Lung (tissue), 12 donors: ENCODE results near the gene DNLZ. TPM values are rescaled to one million over a fixed set of nuclear protein-coding genes. Genes with fewer than 3 reads are reported as not detected.

ENCODE experiments used
- ATAC-seq: fragments of 200-7000 bp; cut with Tn5 transposase; one replicate; pipeline ENCODE4 v1.9.1; 2020; ENCODE audit warnings: moderate number of reproducible peaks; ENCODE audit not compliant: insufficient read depth, low FRiP score
- DNase-seq, 3 donors: peaks; one replicate each; pipeline ENCODE4 v3.0.0-alpha.2; 2013 to 2017
- H3K27ac ChIP-seq, 2 donors: one replicate each; pipeline ENCODE4 v1.5.1; 2013; ENCODE audit warnings: mild to moderate bottlenecking in 2 of 2, moderate library complexity in 2 of 2, control low read depth in 1 of 2, inconsistent platforms in 1 of 2, low read depth in 1 of 2, low read length in 1 of 2
- H3K27me3 ChIP-seq, 3 donors: one replicate each; pipeline ENCODE4 v1.5.1; 2013; ENCODE audit warnings: low read length in 2 of 3; ENCODE audit not compliant: control insufficient read depth in 3 of 3, insufficient read depth in 3 of 3
- H3K36me3 ChIP-seq, 4 donors: one replicate each; pipeline ENCODE4 v1.5.1; 2013; ENCODE audit warnings: low read length in 4 of 4, mild to moderate bottlenecking in 1 of 4, moderate library complexity in 1 of 4; ENCODE audit not compliant: control insufficient read depth in 4 of 4, insufficient read depth in 4 of 4
- H3K4me1 ChIP-seq, 5 donors: one replicate each; pipeline ENCODE4 v1.5.1; 2013; ENCODE audit warnings: low read length in 5 of 5, mild to moderate bottlenecking in 2 of 5, moderate library complexity in 1 of 5; ENCODE audit not compliant: control insufficient read depth in 5 of 5, insufficient read depth in 5 of 5
- H3K4me3 ChIP-seq: one replicate; pipeline ENCODE4 v1.5.1; 2013; ENCODE audit warnings: mild to moderate bottlenecking, control low read depth, moderate library complexity
- H3K9ac ChIP-seq, 2 donors: one replicate each; pipeline ENCODE4 v1.5.1; 2013; ENCODE audit warnings: low read length in 2 of 2, control low read depth in 1 of 2; ENCODE audit not compliant: insufficient read depth in 1 of 2
- H3K9me3 ChIP-seq, 4 donors: one replicate each; pipeline ENCODE4 v1.5.1; 2013; ENCODE audit warnings: low read length in 3 of 4, mild to moderate bottlenecking in 1 of 4, moderate library complexity in 1 of 4; ENCODE audit not compliant: control insufficient read depth in 4 of 4, insufficient read depth in 3 of 4
- WGBS, 2 donors: extraction: QIAGEN DNeasy Blood & Tissue Kit; methylation state at CpG; one replicate each; pipeline ENCODE4 v1.1.7; 2013; 5-methylcytosine and 5-hydroxymethylcytosine counted together
- polyA plus RNA-seq, 2 donors: library from polyadenylated mRNA; stranded (reverse); fragments of 200-250 nt; gene quantifications; one replicate each; pipeline ENCODE4 v1.2.1, GENCODE V29; 2013
- total RNA-seq, 2 donors: library from RNA; depleted of rRNA in 1 of 2; stranded (reverse); fragments of >200 nt in 1 of 2; gene quantifications; one replicate each; pipeline ENCODE4 v1.2.1, GENCODE V29; 2014 to 2021
- TF ChIP-seq, protein P1 (sequence below): IDR thresholded peaks from 2 replicates; pipeline ENCODE4 v1.5.1; 2012; ENCODE audit warnings: mild to moderate bottlenecking; ENCODE audit errors: control extremely low read depth, extremely low read depth
- donor health status: control.
- donor health status: control.
- donor health status: Bipolar disorder and iron deficiency.
- donor health status: healthy.
- donor health status: DM: yes; HTN: yes; CAD: no.

Gene DNLZ
- total and polyA plus RNA-seq, 4 donors = 7.7 to 34.3 (median 16.8) TPM

GRCh38 chr9:136379891-136380290 is 16.3 kb upstream of the DNLZ start:
- H3K27ac ChIP-seq = no peak overlapping the region
- H3K36me3 ChIP-seq = peaks cover 3 to 63% (median 12%) of the 10 kb centered on the region in 4 donors
- DNase-seq (no peak), ATAC-seq (no peak)
- TF ChIP-seq, protein P1, sequence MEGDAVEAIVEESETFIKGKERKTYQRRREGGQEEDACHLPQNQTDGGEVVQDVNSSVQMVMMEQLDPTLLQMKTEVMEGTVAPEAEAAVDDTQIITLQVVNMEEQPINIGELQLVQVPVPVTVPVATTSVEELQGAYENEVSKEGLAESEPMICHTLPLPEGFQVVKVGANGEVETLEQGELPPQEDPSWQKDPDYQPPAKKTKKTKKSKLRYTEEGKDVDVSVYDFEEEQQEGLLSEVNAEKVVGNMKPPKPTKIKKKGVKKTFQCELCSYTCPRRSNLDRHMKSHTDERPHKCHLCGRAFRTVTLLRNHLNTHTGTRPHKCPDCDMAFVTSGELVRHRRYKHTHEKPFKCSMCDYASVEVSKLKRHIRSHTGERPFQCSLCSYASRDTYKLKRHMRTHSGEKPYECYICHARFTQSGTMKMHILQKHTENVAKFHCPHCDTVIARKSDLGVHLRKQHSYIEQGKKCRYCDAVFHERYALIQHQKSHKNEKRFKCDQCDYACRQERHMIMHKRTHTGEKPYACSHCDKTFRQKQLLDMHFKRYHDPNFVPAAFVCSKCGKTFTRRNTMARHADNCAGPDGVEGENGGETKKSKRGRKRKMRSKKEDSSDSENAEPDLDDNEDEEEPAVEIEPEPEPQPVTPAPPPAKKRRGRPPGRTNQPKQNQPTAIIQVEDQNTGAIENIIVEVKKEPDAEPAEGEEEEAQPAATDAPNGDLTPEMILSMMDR = no peak
- WGBS, 2 donors = 91 to 94% methylated on average over 9 to 11 of the region's 11 CpGs
- peaks cover 0 to 3% (median 0%) of the 10 kb centered on the region in 5 donors for H3K4me1 ChIP-seq
- no peaks in the 10 kb centered on the region for H3K9me3 ChIP-seq
- no peak overlapping the region for H3K9ac ChIP-seq
- no peak overlapping the region for H3K4me3 ChIP-seq
- H3K27me3 ChIP-seq = no peaks in the 10 kb centered on the region

DNA sequence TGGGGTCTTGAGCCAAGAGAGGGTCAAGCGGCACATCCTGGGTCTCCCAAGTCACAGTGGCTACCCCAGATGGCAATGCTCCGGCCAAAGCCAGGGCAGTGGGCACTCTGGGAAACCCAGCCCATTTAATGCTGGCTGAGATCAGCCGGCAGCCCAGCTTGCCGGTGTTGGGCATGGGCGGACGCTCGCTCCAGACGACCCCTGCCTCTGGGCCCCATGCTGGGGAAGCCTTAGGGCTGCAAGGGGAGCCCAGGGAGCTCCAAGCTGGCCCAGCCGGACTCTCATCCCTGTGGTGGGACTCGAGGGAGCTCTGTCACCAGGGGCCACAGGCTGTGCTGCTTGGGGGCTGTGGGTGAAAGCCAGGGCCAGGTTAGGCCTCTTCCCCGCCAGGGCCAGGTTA is 15.9 kb upstream of the DNLZ start:
- ATAC-seq = no peak
- Histone ChIP-seq H3K36me3 (peaks cover 3 to 62% (median 9%) of the 10 kb centered on the region in 4 donors), H3K27ac (no peak overlapping the region), H3K4me1 (peaks cover 0 to 3% (median 0%) of the 10 kb centered on the region in 5 donors), H3K27me3 (no peaks in the 10 kb centered on the region), H3K9me3 (no peaks in the 10 kb centered on the region), H3K4me3 (no peak overlapping the region), H3K9ac (no peak overlapping the region)
- TF ChIP-seq, protein P1 = no peak
- no peak for DNase-seq
- 95 to 98% methylated on average over 10 to 11 of the region's 11 CpGs for WGBS, 2 donors

DNA sequence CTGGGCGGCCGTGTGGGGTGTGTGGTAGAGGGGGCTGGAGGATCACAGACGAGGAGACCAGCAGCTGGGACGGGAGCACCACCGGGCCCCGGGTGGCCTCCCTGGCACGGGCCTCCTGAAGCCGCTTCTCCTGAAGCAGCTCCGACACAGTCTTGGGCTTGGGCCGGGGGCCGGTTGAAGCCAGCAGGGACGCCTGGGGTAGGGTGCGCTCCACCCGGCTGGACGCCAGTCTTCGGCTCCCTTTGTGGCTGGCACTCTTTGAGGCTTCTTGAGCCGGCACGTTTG is 15.4 kb upstream of the DNLZ start:
- H3K27me3 ChIP-seq = no peaks in the 10 kb centered on the region
- H3K27ac ChIP-seq = no peak overlapping the region
- 91 to 94% methylated on average over 12 to 18 of the region's 18 CpGs for WGBS, 2 donors
- ATAC-seq (no peak), DNase-seq (no peak)
- peaks cover 0 to 3% (median 0%) of the 10 kb centered on the region in 5 donors for H3K4me1 ChIP-seq
- H3K36me3 ChIP-seq = peaks cover 0 to 58% (median 7%) of the 10 kb centered on the region in 4 donors
- H3K9ac ChIP-seq = no peak overlapping the region
- TF ChIP-seq, protein P1 = no peak
- no peaks in the 10 kb centered on the region for H3K9me3 ChIP-seq
- no peak overlapping the region for H3K4me3 ChIP-seq
